Measurements from ENCODE around the gene ENTHD1.
A peak's percentile ranks its signal among the peaks of the same experiment; 100 is the strongest.

ENTHD1 gene

DNA sequence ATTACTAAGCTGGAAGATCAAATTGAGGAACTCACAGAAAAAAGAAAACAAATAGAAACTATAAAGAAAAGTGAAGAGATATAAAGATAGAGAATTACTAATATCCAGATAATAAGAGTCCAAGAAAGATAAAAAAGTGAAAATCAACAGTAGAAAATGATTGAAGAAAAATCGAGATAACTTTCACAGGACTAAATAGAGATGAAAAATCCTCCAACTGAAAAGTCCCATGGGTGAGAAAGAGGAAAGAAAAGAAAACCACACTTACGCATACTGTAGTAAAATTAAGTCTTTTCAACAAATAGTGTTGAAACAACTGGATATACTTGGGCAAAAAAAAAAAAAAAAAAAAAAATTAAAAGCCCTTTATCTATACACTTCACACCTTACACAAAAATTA, 60.0 kb downstream of the ENTHD1 start:
- peak; percentile 53; the same call in 1 of the 2 replicates for TF ChIP-seq PRDM1 (tag by site-specific recombination; IDR thresholded peaks at IDR 0.05)
- no peak for TF ChIP-seq ZNF560 (tag by site-specific recombination; IDR thresholded peaks at IDR 0.05; ENCODE audit: borderline replicate concordance)
- no peak overlapping the region for H3K27ac ChIP-seq (ENCODE audit: extremely low read depth, low read depth, low read length)
- POLR2A ChIA-PET = no interaction called here
- H3K9me3 ChIP-seq (ENCODE audit: control insufficient read depth, insufficient read depth, low read depth, low read length) = no peaks in the 10 kb centered on the region
- H3K36me3 ChIP-seq (ENCODE audit: control insufficient read depth in 2 of 2, insufficient read depth in 1 of 2, low read length in 2 of 2) = no peaks in the 10 kb centered on the region
- no peak overlapping the region for H3K4me3 ChIP-seq (ENCODE audit: low read depth, low read length)
- no peaks in the 10 kb centered on the region for H3K4me1 ChIP-seq (ENCODE audit: control insufficient read depth, insufficient read depth, low read length)
- CTCF ChIA-PET = interaction anchor here (0.6 to 1.7 kb wide), 2 partner anchors 25 to 302 kb away, joined by 4 to 6 read pairs; no protein-coding TSS in a partner anchor

DNA sequence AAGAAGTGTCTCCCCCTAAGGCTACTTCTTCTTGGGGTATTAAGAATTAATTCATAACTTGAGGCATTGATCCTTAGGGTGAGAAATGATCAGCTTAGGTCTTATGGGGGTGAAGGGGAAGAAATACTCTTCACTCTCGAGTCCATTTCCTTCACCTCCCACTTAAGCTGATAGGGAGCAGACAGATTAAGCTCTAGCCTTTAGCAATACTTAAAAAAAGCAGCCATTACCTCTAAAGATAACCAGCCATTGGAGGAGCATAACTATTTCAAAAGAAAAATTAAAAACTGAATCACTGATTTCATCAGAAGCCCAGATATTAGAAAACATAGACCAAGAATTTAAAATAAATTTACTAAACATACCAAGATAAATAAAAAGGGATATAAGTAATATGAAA, 60.5 kb downstream of the ENTHD1 start:
- ChIA-PET POLR2A (no interaction called here), CTCF (interaction anchor here (0.6 to 1.7 kb wide), 3 partner anchors 25 to 302 kb away, joined by 3 to 6 read pairs (median 4); no protein-coding TSS in a partner anchor)
- TF ChIP-seq EGR2 (tag by site-specific recombination; IDR thresholded peaks at IDR 0.05; ENCODE audit: low read depth) = no peak
- TF ChIP-seq ZNF529 (tag by site-specific recombination; IDR thresholded peaks at IDR 0.05; ENCODE audit: insufficient replicate concordance) = no peak
- no peak for TF ChIP-seq YY2 (tag by site-specific recombination; IDR thresholded peaks at IDR 0.05)
- no peak for TF ChIP-seq ZNF558 (tag by site-specific recombination; IDR thresholded peaks at IDR 0.05)
- no peaks in the 10 kb centered on the region for H3K9me3 ChIP-seq (ENCODE audit: control insufficient read depth, insufficient read depth, low read depth, low read length)
- H3K36me3 ChIP-seq (ENCODE audit: control insufficient read depth in 2 of 2, insufficient read depth in 1 of 2, low read length in 2 of 2) = no peaks in the 10 kb centered on the region
- H3K4me3 ChIP-seq (ENCODE audit: low read depth, low read length) = no peak overlapping the region
- H3K27ac ChIP-seq (ENCODE audit: extremely low read depth, low read depth, low read length) = no peak overlapping the region
- no peaks in the 10 kb centered on the region for H3K4me1 ChIP-seq (ENCODE audit: control insufficient read depth, insufficient read depth, low read length)

DNA sequence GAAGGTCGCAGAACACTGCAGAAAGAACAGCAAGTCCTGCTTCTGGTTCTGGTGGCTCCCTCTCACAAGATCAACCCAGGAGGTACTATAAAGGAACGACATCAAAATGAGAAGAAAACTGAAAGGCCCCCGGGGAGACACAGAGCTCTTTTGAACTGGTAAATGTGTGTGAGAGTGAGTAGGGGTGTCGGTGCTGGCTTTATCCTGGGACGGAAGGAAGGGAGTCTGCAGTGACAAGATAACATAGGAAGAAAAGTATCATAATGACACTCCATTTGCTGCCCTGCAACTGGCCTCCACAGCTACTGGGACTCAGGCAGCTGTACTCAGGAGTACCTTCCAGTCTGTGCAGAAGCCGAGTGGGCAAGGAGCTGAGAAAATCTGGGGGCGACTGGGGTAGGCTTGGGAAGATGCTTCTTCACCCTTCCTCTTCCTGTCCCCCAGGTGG, 60.9 kb downstream of the ENTHD1 start:
- TF ChIP-seq ZFP37 (tag by site-specific recombination; IDR thresholded peaks at IDR 0.05) (no peak), ZNF16 (tag by site-specific recombination; IDR thresholded peaks at IDR 0.05; ENCODE audit: low read depth) (no peak), SALL2 (tag by site-specific recombination; IDR thresholded peaks at IDR 0.05; ENCODE audit: borderline replicate concordance) (no peak), ZNF501 (tag by site-specific recombination; IDR thresholded peaks at IDR 0.05) (no peak)
- TF ChIP-seq, protein P1, sequence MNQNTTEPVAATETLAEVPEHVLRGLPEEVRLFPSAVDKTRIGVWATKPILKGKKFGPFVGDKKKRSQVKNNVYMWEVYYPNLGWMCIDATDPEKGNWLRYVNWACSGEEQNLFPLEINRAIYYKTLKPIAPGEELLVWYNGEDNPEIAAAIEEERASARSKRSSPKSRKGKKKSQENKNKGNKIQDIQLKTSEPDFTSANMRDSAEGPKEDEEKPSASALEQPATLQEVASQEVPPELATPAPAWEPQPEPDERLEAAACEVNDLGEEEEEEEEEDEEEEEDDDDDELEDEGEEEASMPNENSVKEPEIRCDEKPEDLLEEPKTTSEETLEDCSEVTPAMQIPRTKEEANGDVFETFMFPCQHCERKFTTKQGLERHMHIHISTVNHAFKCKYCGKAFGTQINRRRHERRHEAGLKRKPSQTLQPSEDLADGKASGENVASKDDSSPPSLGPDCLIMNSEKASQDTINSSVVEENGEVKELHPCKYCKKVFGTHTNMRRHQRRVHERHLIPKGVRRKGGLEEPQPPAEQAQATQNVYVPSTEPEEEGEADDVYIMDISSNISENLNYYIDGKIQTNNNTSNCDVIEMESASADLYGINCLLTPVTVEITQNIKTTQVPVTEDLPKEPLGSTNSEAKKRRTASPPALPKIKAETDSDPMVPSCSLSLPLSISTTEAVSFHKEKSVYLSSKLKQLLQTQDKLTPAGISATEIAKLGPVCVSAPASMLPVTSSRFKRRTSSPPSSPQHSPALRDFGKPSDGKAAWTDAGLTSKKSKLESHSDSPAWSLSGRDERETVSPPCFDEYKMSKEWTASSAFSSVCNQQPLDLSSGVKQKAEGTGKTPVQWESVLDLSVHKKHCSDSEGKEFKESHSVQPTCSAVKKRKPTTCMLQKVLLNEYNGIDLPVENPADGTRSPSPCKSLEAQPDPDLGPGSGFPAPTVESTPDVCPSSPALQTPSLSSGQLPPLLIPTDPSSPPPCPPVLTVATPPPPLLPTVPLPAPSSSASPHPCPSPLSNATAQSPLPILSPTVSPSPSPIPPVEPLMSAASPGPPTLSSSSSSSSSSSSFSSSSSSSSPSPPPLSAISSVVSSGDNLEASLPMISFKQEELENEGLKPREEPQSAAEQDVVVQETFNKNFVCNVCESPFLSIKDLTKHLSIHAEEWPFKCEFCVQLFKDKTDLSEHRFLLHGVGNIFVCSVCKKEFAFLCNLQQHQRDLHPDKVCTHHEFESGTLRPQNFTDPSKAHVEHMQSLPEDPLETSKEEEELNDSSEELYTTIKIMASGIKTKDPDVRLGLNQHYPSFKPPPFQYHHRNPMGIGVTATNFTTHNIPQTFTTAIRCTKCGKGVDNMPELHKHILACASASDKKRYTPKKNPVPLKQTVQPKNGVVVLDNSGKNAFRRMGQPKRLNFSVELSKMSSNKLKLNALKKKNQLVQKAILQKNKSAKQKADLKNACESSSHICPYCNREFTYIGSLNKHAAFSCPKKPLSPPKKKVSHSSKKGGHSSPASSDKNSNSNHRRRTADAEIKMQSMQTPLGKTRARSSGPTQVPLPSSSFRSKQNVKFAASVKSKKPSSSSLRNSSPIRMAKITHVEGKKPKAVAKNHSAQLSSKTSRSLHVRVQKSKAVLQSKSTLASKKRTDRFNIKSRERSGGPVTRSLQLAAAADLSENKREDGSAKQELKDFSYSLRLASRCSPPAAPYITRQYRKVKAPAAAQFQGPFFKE (tag by site-specific recombination; IDR thresholded peaks at IDR 0.05; ENCODE audit: borderline replicate concordance) = no peak
- TF ChIP-seq, protein P2, sequence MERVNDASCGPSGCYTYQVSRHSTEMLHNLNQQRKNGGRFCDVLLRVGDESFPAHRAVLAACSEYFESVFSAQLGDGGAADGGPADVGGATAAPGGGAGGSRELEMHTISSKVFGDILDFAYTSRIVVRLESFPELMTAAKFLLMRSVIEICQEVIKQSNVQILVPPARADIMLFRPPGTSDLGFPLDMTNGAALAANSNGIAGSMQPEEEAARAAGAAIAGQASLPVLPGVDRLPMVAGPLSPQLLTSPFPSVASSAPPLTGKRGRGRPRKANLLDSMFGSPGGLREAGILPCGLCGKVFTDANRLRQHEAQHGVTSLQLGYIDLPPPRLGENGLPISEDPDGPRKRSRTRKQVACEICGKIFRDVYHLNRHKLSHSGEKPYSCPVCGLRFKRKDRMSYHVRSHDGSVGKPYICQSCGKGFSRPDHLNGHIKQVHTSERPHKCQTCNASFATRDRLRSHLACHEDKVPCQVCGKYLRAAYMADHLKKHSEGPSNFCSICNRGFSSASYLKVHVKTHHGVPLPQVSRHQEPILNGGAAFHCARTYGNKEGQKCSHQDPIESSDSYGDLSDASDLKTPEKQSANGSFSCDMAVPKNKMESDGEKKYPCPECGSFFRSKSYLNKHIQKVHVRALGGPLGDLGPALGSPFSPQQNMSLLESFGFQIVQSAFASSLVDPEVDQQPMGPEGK (tag by site-specific recombination; IDR thresholded peaks at IDR 0.05) = no peak
- TF ChIP-seq, protein P3, sequence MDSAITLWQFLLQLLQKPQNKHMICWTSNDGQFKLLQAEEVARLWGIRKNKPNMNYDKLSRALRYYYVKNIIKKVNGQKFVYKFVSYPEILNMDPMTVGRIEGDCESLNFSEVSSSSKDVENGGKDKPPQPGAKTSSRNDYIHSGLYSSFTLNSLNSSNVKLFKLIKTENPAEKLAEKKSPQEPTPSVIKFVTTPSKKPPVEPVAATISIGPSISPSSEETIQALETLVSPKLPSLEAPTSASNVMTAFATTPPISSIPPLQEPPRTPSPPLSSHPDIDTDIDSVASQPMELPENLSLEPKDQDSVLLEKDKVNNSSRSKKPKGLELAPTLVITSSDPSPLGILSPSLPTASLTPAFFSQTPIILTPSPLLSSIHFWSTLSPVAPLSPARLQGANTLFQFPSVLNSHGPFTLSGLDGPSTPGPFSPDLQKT (IDR thresholded peaks at IDR 0.05; ENCODE audit: borderline replicate concordance, low read depth, low read length) = no peak
- H3K4me1 ChIP-seq (ENCODE audit: control insufficient read depth, insufficient read depth, low read length) = no peaks in the 10 kb centered on the region
- no peak overlapping the region for H3K27ac ChIP-seq (ENCODE audit: extremely low read depth, low read depth, low read length)
- no peak overlapping the region for H3K4me3 ChIP-seq (ENCODE audit: low read depth, low read length)
- H3K9me3 ChIP-seq (ENCODE audit: control insufficient read depth, insufficient read depth, low read depth, low read length) = no peaks in the 10 kb centered on the region
- no peaks in the 10 kb centered on the region for H3K36me3 ChIP-seq (ENCODE audit: control insufficient read depth in 2 of 2, insufficient read depth in 1 of 2, low read length in 2 of 2)
- ChIA-PET CTCF (interaction anchor here (0.7 to 1.7 kb wide), 2 partner anchors 25 to 198 kb away, joined by 3 to 6 read pairs; no protein-coding TSS in a partner anchor), POLR2A (no interaction called here)
